ENCODE measurements around the gene SAMD8.

DNA sequence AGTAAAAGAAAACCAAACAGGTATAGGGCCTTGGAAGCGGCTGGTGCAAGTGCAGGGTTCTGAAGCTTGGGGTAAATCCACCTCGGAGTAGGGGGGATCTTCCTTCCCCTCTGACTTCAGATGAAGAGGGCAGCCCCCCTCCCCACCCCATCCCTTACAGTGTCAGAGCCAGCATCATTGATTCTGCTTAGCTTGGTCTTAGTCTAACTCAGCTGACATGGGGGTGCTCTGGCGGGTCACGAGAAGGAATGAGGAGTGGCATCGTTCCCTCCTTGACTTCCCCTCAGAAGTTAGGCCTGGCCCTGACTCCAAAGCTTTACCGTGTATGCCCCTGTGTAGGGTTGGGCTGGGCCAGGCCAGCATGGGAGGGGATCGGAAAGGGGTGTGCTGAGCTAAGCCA is 44.2 kb upstream of the SAMD8 start:
- TF ChIP-seq, protein P1, sequence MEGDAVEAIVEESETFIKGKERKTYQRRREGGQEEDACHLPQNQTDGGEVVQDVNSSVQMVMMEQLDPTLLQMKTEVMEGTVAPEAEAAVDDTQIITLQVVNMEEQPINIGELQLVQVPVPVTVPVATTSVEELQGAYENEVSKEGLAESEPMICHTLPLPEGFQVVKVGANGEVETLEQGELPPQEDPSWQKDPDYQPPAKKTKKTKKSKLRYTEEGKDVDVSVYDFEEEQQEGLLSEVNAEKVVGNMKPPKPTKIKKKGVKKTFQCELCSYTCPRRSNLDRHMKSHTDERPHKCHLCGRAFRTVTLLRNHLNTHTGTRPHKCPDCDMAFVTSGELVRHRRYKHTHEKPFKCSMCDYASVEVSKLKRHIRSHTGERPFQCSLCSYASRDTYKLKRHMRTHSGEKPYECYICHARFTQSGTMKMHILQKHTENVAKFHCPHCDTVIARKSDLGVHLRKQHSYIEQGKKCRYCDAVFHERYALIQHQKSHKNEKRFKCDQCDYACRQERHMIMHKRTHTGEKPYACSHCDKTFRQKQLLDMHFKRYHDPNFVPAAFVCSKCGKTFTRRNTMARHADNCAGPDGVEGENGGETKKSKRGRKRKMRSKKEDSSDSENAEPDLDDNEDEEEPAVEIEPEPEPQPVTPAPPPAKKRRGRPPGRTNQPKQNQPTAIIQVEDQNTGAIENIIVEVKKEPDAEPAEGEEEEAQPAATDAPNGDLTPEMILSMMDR (IDR thresholded peaks at IDR 0.05; ENCODE audit: insufficient read depth, low read length, poor library complexity, severe bottlenecking), result no peak
- no peak for TF ChIP-seq EZH2phosphoT487 (conservative IDR thresholded peaks at IDR 0.05; ENCODE audit: low read length)
